ENCODE results near the gene ZNF805. TPM values are rescaled to one million over a fixed set of nuclear protein-coding genes. Genes with fewer than 3 reads are reported as not detected.

Gene ZNF805
- total RNA-seq, 1 donor from 2014 or later, result 20.4 TPM

GRCh38 chr19:57202160-57202559 is 38.3 kb upstream of the ZNF805 start:
- Mint-ChIP-seq H3K27ac (ENCODE audit: unreplicated experiment) (no peak overlapping the region), H3K4me1 (ENCODE audit: unreplicated experiment) (no peaks in the 10 kb centered on the region), H3K9me3 (ENCODE audit: unreplicated experiment) (no peaks in the 10 kb centered on the region), H3K4me3 (ENCODE audit: unreplicated experiment) (no peak overlapping the region), H3K27me3 (ENCODE audit: unreplicated experiment) (peaks cover 6% of the 10 kb centered on the region), H3K36me3 (ENCODE audit: low read depth, unreplicated experiment) (peaks cover 57% of the 10 kb centered on the region)
- DNase-seq (ENCODE audit: low spot score), result no peak
- TF ChIP-seq, protein P1, sequence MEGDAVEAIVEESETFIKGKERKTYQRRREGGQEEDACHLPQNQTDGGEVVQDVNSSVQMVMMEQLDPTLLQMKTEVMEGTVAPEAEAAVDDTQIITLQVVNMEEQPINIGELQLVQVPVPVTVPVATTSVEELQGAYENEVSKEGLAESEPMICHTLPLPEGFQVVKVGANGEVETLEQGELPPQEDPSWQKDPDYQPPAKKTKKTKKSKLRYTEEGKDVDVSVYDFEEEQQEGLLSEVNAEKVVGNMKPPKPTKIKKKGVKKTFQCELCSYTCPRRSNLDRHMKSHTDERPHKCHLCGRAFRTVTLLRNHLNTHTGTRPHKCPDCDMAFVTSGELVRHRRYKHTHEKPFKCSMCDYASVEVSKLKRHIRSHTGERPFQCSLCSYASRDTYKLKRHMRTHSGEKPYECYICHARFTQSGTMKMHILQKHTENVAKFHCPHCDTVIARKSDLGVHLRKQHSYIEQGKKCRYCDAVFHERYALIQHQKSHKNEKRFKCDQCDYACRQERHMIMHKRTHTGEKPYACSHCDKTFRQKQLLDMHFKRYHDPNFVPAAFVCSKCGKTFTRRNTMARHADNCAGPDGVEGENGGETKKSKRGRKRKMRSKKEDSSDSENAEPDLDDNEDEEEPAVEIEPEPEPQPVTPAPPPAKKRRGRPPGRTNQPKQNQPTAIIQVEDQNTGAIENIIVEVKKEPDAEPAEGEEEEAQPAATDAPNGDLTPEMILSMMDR (IDR thresholded peaks at IDR 0.05; ENCODE audit: unreplicated experiment), result no peak

DNA sequence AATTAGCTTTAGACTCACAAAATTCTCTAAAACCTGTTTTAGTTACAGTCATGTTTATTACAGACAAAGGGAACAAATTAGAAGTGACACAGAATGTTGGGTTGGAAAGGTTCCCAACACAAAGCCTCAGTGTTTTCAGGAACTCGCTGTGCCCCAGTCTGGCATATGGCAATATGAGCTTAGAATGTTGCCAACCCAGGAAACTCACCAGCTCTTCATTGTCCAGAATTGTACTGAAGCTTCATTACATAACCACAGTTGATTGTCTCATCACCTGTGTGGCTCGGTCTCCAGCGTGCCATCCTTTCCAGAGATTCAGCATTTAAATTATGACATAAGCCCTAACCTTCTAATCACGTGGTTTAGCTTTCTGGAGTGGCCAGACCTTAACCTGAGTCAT is 30.1 kb upstream of the ZNF805 start:
- Mint-ChIP-seq H3K27me3 (ENCODE audit: unreplicated experiment) (no peaks in the 10 kb centered on the region), H3K9me3 (ENCODE audit: unreplicated experiment) (no peaks in the 10 kb centered on the region), H3K4me3 (ENCODE audit: unreplicated experiment) (no peak overlapping the region), H3K4me1 (ENCODE audit: unreplicated experiment) (no peaks in the 10 kb centered on the region), H3K27ac (ENCODE audit: unreplicated experiment) (no peak overlapping the region), H3K36me3 (ENCODE audit: low read depth, unreplicated experiment) (peaks cover 26% of the 10 kb centered on the region)
- no peak for DNase-seq (ENCODE audit: low spot score)
- TF ChIP-seq, protein P1 (IDR thresholded peaks at IDR 0.05; ENCODE audit: unreplicated experiment), result no peak

DNA sequence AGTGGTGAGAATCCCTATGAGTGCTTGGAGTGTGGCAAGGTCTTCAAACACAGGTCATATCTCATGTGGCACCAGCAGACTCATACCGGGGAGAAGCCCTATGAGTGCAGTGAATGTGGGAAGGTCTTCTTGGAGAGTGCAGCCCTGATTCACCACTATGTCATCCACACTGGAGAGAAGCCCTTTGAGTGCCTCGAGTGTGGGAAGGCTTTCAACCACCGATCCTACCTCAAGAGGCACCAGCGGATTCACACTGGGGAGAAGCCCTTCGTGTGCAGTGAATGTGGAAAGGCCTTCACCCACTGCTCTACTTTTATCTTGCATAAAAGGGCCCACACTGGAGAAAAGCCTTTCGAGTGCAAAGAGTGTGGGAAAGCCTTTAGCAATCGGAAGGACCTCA is 28.3 kb upstream of the ZNF805 start:
- H3K9me3 Mint-ChIP-seq (ENCODE audit: unreplicated experiment), result no peaks in the 10 kb centered on the region
- TF ChIP-seq, protein P1 (IDR thresholded peaks at IDR 0.05; ENCODE audit: unreplicated experiment), result no peak
- H3K27me3 Mint-ChIP-seq (ENCODE audit: unreplicated experiment), result no peaks in the 10 kb centered on the region
- DNase-seq (ENCODE audit: low spot score), result no peak
- H3K27ac Mint-ChIP-seq (ENCODE audit: unreplicated experiment), result no peak overlapping the region
- no peaks in the 10 kb centered on the region for H3K4me1 Mint-ChIP-seq (ENCODE audit: unreplicated experiment)
- no peak overlapping the region for H3K4me3 Mint-ChIP-seq (ENCODE audit: unreplicated experiment)
- H3K36me3 Mint-ChIP-seq (ENCODE audit: low read depth, unreplicated experiment), result peaks cover 19% of the 10 kb centered on the region

GRCh38 chr19:57227502-57227901 is 12.9 kb upstream of the ZNF805 start:
- Mint-ChIP-seq H3K36me3 (ENCODE audit: low read depth, unreplicated experiment) (no peaks in the 10 kb centered on the region), H3K27ac (ENCODE audit: unreplicated experiment) (no peak overlapping the region), H3K4me1 (ENCODE audit: unreplicated experiment) (peaks cover 5% of the 10 kb centered on the region), H3K9me3 (ENCODE audit: unreplicated experiment) (no peaks in the 10 kb centered on the region), H3K4me3 (ENCODE audit: unreplicated experiment) (no peak overlapping the region), H3K27me3 (ENCODE audit: unreplicated experiment) (no peaks in the 10 kb centered on the region)
- TF ChIP-seq, protein P1 (IDR thresholded peaks at IDR 0.05; ENCODE audit: unreplicated experiment), result no peak
- no peak for DNase-seq (ENCODE audit: low spot score)

DNA sequence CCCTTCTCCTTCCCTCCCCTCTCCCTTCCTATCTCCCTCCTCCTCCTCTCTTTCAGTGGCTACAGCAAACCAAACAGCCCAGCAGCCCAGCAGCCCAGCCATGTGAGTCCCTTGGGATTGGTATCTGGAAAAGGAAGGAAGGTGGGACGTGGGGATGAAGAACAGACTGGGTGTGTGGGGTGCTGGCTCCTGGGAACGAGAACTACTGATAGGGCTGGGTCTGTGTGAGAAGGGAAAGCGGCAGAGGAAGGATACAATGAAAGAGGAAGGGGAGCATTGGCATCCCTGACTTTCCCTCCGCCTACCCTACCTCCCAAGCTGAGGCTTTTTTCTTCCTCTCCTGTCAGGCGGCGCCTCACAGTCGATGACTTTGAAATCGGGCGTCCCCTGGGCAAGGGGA is 8.7 kb upstream of the ZNF805 start:
- TF ChIP-seq, protein P1 (IDR thresholded peaks at IDR 0.05; ENCODE audit: unreplicated experiment), result no peak
- H3K4me3 Mint-ChIP-seq (ENCODE audit: unreplicated experiment), result peak overlapping the region; percentile 68
- no peaks in the 10 kb centered on the region for H3K9me3 Mint-ChIP-seq (ENCODE audit: unreplicated experiment)
- H3K27ac Mint-ChIP-seq (ENCODE audit: unreplicated experiment), result peak overlapping the region; percentile 30
- no peak for DNase-seq (ENCODE audit: low spot score)
- no peaks in the 10 kb centered on the region for H3K36me3 Mint-ChIP-seq (ENCODE audit: low read depth, unreplicated experiment)
- no peaks in the 10 kb centered on the region for H3K27me3 Mint-ChIP-seq (ENCODE audit: unreplicated experiment)
- peaks cover 5% of the 10 kb centered on the region for H3K4me1 Mint-ChIP-seq (ENCODE audit: unreplicated experiment)

Data from endothelial cell (in vitro differentiated cells).